Hepatocyte (in vitro differentiated cells): Measurements from ENCODE around the gene GPR18.

Experiments
- CTCF ChIP-seq: fragments of 200-600 bp; sonication (generic); IDR thresholded peaks from 2 replicates; pipeline ENCODE4 v1.5.1; 2016; ENCODE audit warnings: antibody characterized with exemption, mild to moderate bottlenecking; ENCODE audit not compliant: poor library complexity
- EZH2 ChIP-seq: fragments of 200-600 bp; sonication (generic); IDR thresholded peaks from 2 replicates; pipeline ENCODE4 v1.6.1; 2016; ENCODE audit warnings: antibody characterized with exemption, mild to moderate bottlenecking, borderline replicate concordance
- EZH2phosphoT487 ChIP-seq: fragments of 200-600 bp; sonication (generic); IDR thresholded peaks from one replicate; pipeline ENCODE4 v1.6.1; 2018; ENCODE audit warnings: antibody characterized with exemption, mild to moderate bottlenecking, low read depth, moderate library complexity; ENCODE audit not compliant: unreplicated experiment, severe bottlenecking

GRCh38 chr13:99301913-99302636, 43.9 kb upstream of the GPR18 start:
- no peak for TF ChIP-seq CTCF
- TF ChIP-seq EZH2phosphoT487, result no peak
- no peak for TF ChIP-seq EZH2
